Ishikawa (cell line): ENCODE data around the gene BRCA1.

Experiments
- CEBPB ChIP-seq: IDR thresholded peaks from 2 replicates; pipeline ENCODE4 v1.6.1; 2012
- RAD21 ChIP-seq: IDR thresholded peaks from 2 replicates; pipeline ENCODE4 v1.6.1; 2012; ENCODE audit warnings: low read depth

DNA sequence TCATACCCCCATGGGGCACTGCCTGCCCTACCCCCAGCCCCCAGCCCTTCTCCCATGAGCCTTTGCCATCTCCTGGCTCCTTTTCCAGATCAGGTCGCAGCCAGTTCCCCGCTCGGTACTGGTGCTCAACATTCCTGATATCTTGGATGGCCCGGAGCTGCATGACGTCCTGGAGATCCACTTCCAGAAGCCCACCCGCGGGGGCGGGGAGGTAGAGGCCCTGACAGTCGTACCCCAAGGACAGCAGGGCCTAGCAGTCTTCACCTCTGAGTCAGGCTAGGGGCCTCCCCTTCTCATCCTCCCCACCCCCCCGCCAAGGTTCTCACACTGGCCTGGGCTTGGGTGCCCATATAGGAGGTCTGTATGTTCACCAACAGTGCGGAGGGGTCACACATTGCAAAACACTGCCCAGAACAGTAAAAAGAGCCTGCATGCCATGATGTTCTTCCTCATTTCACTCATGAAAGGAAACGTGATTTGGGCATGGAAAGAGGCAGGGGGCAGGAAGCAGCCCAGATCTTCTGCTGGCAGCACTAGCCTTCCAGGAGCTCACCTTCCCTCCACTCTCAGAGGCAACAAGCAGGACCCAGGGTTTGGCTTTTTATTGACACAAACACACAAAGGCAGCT, 111.0 kb downstream of the BRCA1 start:
- no peak for TF ChIP-seq RAD21
- no peak for TF ChIP-seq CEBPB
